GM23338 (cell line): ENCODE results near the gene DPP10. TPM values are rescaled to one million over a fixed set of nuclear protein-coding genes. Genes with fewer than 3 reads are reported as not detected.

ENCODE experiments used
- ATAC-seq: fragments of 200-7000 bp; cut with Tn5 transposase; 3 replicates; pipeline ENCODE4 v1.9.1; 2020
- DNase-seq: peaks from one replicate; pipeline ENCODE4 v3.0.0-alpha.2; 2015; ENCODE audit warnings: low spot score
- H2AFZ ChIP-seq: fragments of 200-600 bp; sonication (generic); 2 replicates; pipeline ENCODE4 v1.8.0; 2016; ENCODE audit warnings: antibody characterized with exemption, mild to moderate bottlenecking, moderate library complexity
- H3F3A ChIP-seq: fragments of 200-600 bp; sonication (generic); replicated peaks from 2 replicates; pipeline ENCODE4 v1.8.0; 2017; ENCODE audit warnings: antibody characterized with exemption, mixed run types, low read depth
- H3K27ac ChIP-seq: fragments of 200-600 bp; sonication (generic); 2 replicates; pipeline ENCODE4 v1.6.1; 2016; ENCODE audit warnings: low read depth
- H3K27me3 ChIP-seq: fragments of 200-600 bp; sonication (generic); 2 replicates; pipeline ENCODE4 v1.8.0; 2016; ENCODE audit warnings: mild to moderate bottlenecking, mixed run types, moderate library complexity; ENCODE audit not compliant: insufficient read depth
- H3K36me3 ChIP-seq: fragments of 200-600 bp; sonication (generic); 2 replicates; pipeline ENCODE4 v1.8.0; 2016; ENCODE audit warnings: mild to moderate bottlenecking; ENCODE audit not compliant: insufficient read depth
- H3K4me1 ChIP-seq: fragments of 200-600 bp; sonication (generic); 2 replicates; pipeline ENCODE4 v1.8.0; 2016; ENCODE audit warnings: mild to moderate bottlenecking, moderate library complexity; ENCODE audit not compliant: insufficient read depth
- H3K4me2 ChIP-seq: fragments of 200-600 bp; sonication (generic); 2 replicates; pipeline ENCODE4 v1.7.1; 2017; ENCODE audit warnings: mixed run types
- H3K4me3 ChIP-seq: fragments of 200-600 bp; sonication (generic); 2 replicates; pipeline ENCODE4 v1.6.1; 2016; ENCODE audit warnings: mixed run types
- H3K79me2 ChIP-seq: fragments of 200-600 bp; sonication (generic); replicated peaks from 2 replicates; pipeline ENCODE4 v1.8.0; 2017; ENCODE audit warnings: mild to moderate bottlenecking; ENCODE audit not compliant: insufficient read depth
- H3K9me2 ChIP-seq: fragments of 200-600 bp; sonication (generic); 2 replicates; pipeline ENCODE4 v1.8.0; 2017; ENCODE audit not compliant: insufficient read depth
- H4K20me1 ChIP-seq: fragments of 200-600 bp; sonication (generic); replicated peaks from 2 replicates; pipeline ENCODE4 v1.8.0; 2017; ENCODE audit warnings: mild to moderate bottlenecking; ENCODE audit not compliant: insufficient read depth
- H3K27ac Mint-ChIP-seq: 2 replicates; pipeline ENCODE4 v1.8.0; 2020; ENCODE audit warnings: inconsistent platforms, mild to moderate bottlenecking, moderate library complexity, mixed read lengths
- H3K27me3 Mint-ChIP-seq: 3 replicates; pipeline ENCODE4 v1.8.0; 2022; ENCODE audit warnings: low read depth, mild to moderate bottlenecking, moderate library complexity, mixed read lengths, inconsistent platforms; ENCODE audit not compliant: insufficient read depth, poor library complexity
- H3K36me3 Mint-ChIP-seq: 3 replicates; pipeline ENCODE4 v1.8.0; 2021; ENCODE audit warnings: low read depth, mild to moderate bottlenecking, inconsistent platforms, moderate library complexity, mixed read lengths
- H3K4me1 Mint-ChIP-seq: 3 replicates; pipeline ENCODE4 v1.8.0; 2020; ENCODE audit warnings: mild to moderate bottlenecking, inconsistent platforms, mixed read lengths
- H3K4me3 Mint-ChIP-seq: 3 replicates; pipeline ENCODE4 v1.8.0; 2021; ENCODE audit warnings: moderate library complexity, mild to moderate bottlenecking, inconsistent platforms, mixed read lengths
- H3K9me3 Mint-ChIP-seq: 3 replicates; pipeline ENCODE4 v1.8.0; 2020; ENCODE audit warnings: moderate library complexity, mild to moderate bottlenecking, inconsistent platforms, mixed read lengths
- CREB1 ChIP-seq: fragments of 250-450 bp; sonication (Bioruptor Pico); IDR thresholded peaks from 2 replicates; pipeline ENCODE4 v1.5.0; 2020; ENCODE audit warnings: low read depth, mild to moderate bottlenecking, moderate library complexity
- CTCF ChIP-seq, 2 experiments: fragments of 200-600 bp in 1 of 2; sonication (generic) in 1 of 2; conservative IDR thresholded peaks; 2 replicates each; pipeline versions ENCODE4 v1.5.1 to v1.6.1; 2016 to 2017; ENCODE audit warnings: antibody characterized with exemption in 2 of 2, low read depth in 2 of 2, mild to moderate bottlenecking in 2 of 2, moderate library complexity in 1 of 2
- EZH2 ChIP-seq: fragments of 200-600 bp; sonication (generic); IDR thresholded peaks from one replicate; pipeline ENCODE4 v1.8.0; 2017; ENCODE audit warnings: antibody characterized with exemption, mild to moderate bottlenecking, low read depth; ENCODE audit not compliant: unreplicated experiment
- EZH2phosphoT487 ChIP-seq: fragments of 200-600 bp; sonication (generic); IDR thresholded peaks from one replicate; pipeline ENCODE4 v1.8.1; 2018; ENCODE audit warnings: antibody characterized with exemption; ENCODE audit not compliant: unreplicated experiment
- JUNB ChIP-seq: IDR thresholded peaks from one replicate; pipeline ENCODE4 v1.6.1; 2016; ENCODE audit warnings: antibody characterized with exemption; ENCODE audit not compliant: unreplicated experiment
- POLR2AphosphoS5 ChIP-seq: IDR thresholded peaks from 2 replicates; pipeline ENCODE4 v1.6.1; 2016; ENCODE audit warnings: antibody characterized with exemption, low read depth
- ZNF462 ChIP-seq: fragments of 250-450 bp; sonication (Bioruptor Pico); IDR thresholded peaks from 2 replicates; pipeline ENCODE4 v1.5.0; 2020; ENCODE audit warnings: mild to moderate bottlenecking, moderate library complexity
- polyA plus RNA-seq: library from polyadenylated mRNA; unstranded; fragments of >200 nt; fragmentation: Nextera tagmentation; extraction: Ambion mirVana; gene quantifications from 2 replicates; pipeline ENCODE4 v1.2.1, GENCODE V29; 2016
- total RNA-seq: library from RNA; depleted of rRNA; stranded (reverse); fragments of >200 nt; shearing (Covaris generic); gene quantifications from 2 replicates; pipeline ENCODE4 v1.2.3, GENCODE V29; 2014

The DPP10 gene
- total and polyA plus RNA-seq, 2 experiments from 2014 or later: 3.6 to 14.8 TPM

- TF ChIP-seq ZNF462 (CRISPR knock-in tag) (no peak), EZH2phosphoT487 (no peak)
Measured at GRCh38 chr2:115285416-115285815, 843.0 kb downstream of the DPP10 start (continued).

- Histone ChIP-seq H4K20me1 (no peaks in the 10 kb centered on the region), H3K4me2 (no peak overlapping the region), H3K4me3 (no peak overlapping the region), H3K36me3 (no peaks in the 10 kb centered on the region), H3K79me2 (no peaks in the 10 kb centered on the region; the same call in 1 of the 2 replicates), H3F3A (no peaks in the 10 kb centered on the region), H3K4me1 (peaks cover 13% of the 10 kb centered on the region), H3K9me2 (no peaks in the 10 kb centered on the region), H3K27ac (no peak overlapping the region), H3K27me3 (no peaks in the 10 kb centered on the region), H2AFZ (no peak overlapping the region)
- ATAC-seq (no peak), DNase-seq (no peak)
- Mint-ChIP-seq H3K4me1 (peaks cover 21% of the 10 kb centered on the region), H3K27me3 (peaks cover 2% of the 10 kb centered on the region), H3K27ac (no peak overlapping the region), H3K9me3 (no peaks in the 10 kb centered on the region), H3K4me3 (no peak overlapping the region), H3K36me3 (no peaks in the 10 kb centered on the region)
- TF ChIP-seq JUNB (no peak), EZH2 (no peak), CREB1 (CRISPR knock-in tag) (no peak), POLR2AphosphoS5 (no peak), CTCF (conservative IDR thresholded peaks at IDR 0.05; ENCODE audit: low read depth in 2 of 2) (no peak)
Measured at GRCh38 chr2:115290478-115290877, 848.0 kb downstream of the DPP10 start.
